OCI-LY7 (cell line): ENCODE results near the gene PPM1A. TPM values are rescaled to one million over a fixed set of nuclear protein-coding genes. Genes with fewer than 3 reads are reported as not detected.

Source experiments
- BruUV-seq: library from RNA; stranded (reverse); fragments of 400-500 nt; replicated peaks from 2 replicates; lab custom pipeline; 2021; lab: Mats Ljungman, UMichigan
- CTCF ChIA-PET: fragments of 300-600 bp; sonication (Branson Sonifier 250); formaldehyde crosslinking; loops from one replicate; lab custom pipeline; 2022; ENCODE audit warnings: antibody characterized with exemption; ENCODE audit not compliant: unreplicated experiment; lab: Charles Lee
- POLR2A ChIA-PET: fragments of 300-600 bp; sonication (Branson Sonifier 250); formaldehyde crosslinking; loops from one replicate; lab custom pipeline; 2022; ENCODE audit warnings: antibody characterized with exemption; lab: Charles Lee
- DNase-seq: peaks from one replicate; pipeline ENCODE4 v3.0.0-alpha.2; 2015; ENCODE audit warnings: low spot score
- H2AFZ ChIP-seq: fragments of 200-600 bp; sonication (generic), shearing (Covaris generic); 2 replicates; pipeline ENCODE4 v1.6.1; 2014; ENCODE audit warnings: mild to moderate bottlenecking, antibody characterized with exemption, low read length, moderate library complexity
- H3K27ac ChIP-seq: fragments of 200-600 bp; sonication (generic); 2 replicates; pipeline ENCODE4 v1.5.1; 2014; ENCODE audit warnings: mixed run types, low read depth, mild to moderate bottlenecking, moderate library complexity, low read length, inconsistent platforms; ENCODE audit not compliant: poor library complexity, severe bottlenecking
- H3K36me3 ChIP-seq: fragments of 200-600 bp; sonication (generic); 2 replicates; pipeline ENCODE4 v1.6.1; 2014; ENCODE audit warnings: mild to moderate bottlenecking, antibody characterized with exemption, low read length, moderate library complexity, mixed read lengths; ENCODE audit not compliant: insufficient read depth
- H3K4me1 ChIP-seq: fragments of 200-600 bp; sonication (generic); 2 replicates; pipeline ENCODE4 v1.5.1; 2014; ENCODE audit warnings: mild to moderate bottlenecking, low read length; ENCODE audit not compliant: insufficient read depth, poor library complexity, severe bottlenecking
- H3K4me2 ChIP-seq: fragments of 200-600 bp; sonication (generic); 2 replicates; pipeline ENCODE4 v1.6.1; 2014; ENCODE audit warnings: mild to moderate bottlenecking, low read length
- H3K4me3 ChIP-seq: fragments of 200-600 bp; sonication (generic); 2 replicates; pipeline ENCODE4 v1.5.1; 2014; ENCODE audit warnings: mild to moderate bottlenecking, low read depth, low read length; ENCODE audit not compliant: poor library complexity, severe bottlenecking
- H3K79me2 ChIP-seq: fragments of 200-600 bp; sonication (generic); 2 replicates; pipeline ENCODE4 v1.6.1; 2016; ENCODE audit warnings: low read depth, mild to moderate bottlenecking, low read length, moderate library complexity, mixed read lengths; ENCODE audit not compliant: insufficient read depth
- H3K9me2 ChIP-seq: fragments of 200-600 bp; sonication (generic); 2 replicates; pipeline ENCODE4 v1.6.1; 2016; ENCODE audit warnings: mild to moderate bottlenecking, low read length, mixed read lengths; ENCODE audit not compliant: insufficient read depth
- H3K9me3 ChIP-seq: fragments of 200-600 bp; sonication (generic); 2 replicates; pipeline ENCODE4 v1.6.1; 2014; ENCODE audit warnings: mild to moderate bottlenecking, mixed run types, low read length, mixed read lengths
- H4K20me1 ChIP-seq: fragments of 200-600 bp; sonication (generic); 2 replicates; pipeline ENCODE4 v1.6.1; 2014; ENCODE audit warnings: mild to moderate bottlenecking, antibody characterized with exemption, low read length, moderate library complexity, mixed read lengths; ENCODE audit not compliant: insufficient read depth
- EZH2phosphoT487 ChIP-seq: fragments of 200-600 bp; sonication (generic); IDR thresholded peaks from 2 replicates; pipeline ENCODE4 v1.6.1; 2018; ENCODE audit warnings: low read depth, borderline replicate concordance, mild to moderate bottlenecking, mixed run types, antibody characterized with exemption, low read length, moderate library complexity, mixed read lengths
- intact Hi-C: fragments of 100-400 bp; cut with micrococcal nuclease; formaldehyde crosslinking; loops from one replicate; pipeline ENCODE4 v1.10.0; 2022; ENCODE audit not compliant: unreplicated experiment
- total RNA-seq, 2 experiments: library from RNA; depleted of rRNA in 1 of 2; stranded (reverse); fragments of >200 nt in 1 of 2; shearing (Covaris generic) in 1 of 2; gene quantifications; 2 replicates each; pipeline ENCODE4 v1.2.3, GENCODE V29; 2014 to 2022
- TF ChIP-seq, protein P1 (sequence below): fragments of 200-600 bp; sonication (generic); conservative IDR thresholded peaks from 2 replicates; pipeline ENCODE4 v1.5.1; 2014; ENCODE audit warnings: mild to moderate bottlenecking, antibody characterized with exemption, low read length, moderate library complexity, mixed read lengths

PPM1A gene
- total RNA-seq, 2 experiments from 2014 or later: 25.4 to 75.1 TPM

DNA sequence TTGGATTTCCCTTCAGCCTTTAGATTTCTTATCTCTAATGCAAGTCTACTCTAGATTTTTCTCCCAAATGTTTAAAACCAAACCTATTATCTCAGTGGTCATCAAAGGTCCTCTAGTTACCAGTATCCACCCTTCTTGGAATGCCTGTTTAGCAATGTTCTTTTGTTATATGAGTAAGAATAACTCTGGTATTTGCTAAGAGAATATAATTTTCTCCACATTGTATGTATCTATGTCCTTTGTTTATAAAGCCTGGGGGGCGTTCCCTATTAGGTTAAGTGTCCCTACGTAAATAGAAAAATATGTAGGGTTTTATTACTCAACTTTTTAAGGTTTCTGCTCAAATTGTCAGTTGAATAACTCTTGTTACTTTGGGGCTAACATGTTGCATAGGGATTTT is 27.3 kb downstream of the PPM1A start:
- H3K79me2 ChIP-seq: peaks cover 99% of the 10 kb centered on the region
- peaks cover 58% of the 10 kb centered on the region for H3K36me3 ChIP-seq
- intact Hi-C loops: no loop called here
- BruUV-seq: no TSS peak
- no peak for DNase-seq
- peaks cover 6% of the 10 kb centered on the region; the same call in 1 of the 2 replicates for H4K20me1 ChIP-seq
- ChIA-PET CTCF (no interaction called here), POLR2A (interaction anchor here (0.6 to 0.8 kb wide), 2 partner anchors 10 to 1282 kb away, joined by 3 to 10 read pairs; no protein-coding TSS in a partner anchor)
- no peak overlapping the region for H3K27ac ChIP-seq
- H3K9me3 ChIP-seq: 0 out of 2 replicates have a peak, but pooled peaks cover 4% of the 10 kb centered on the region
- H3K9me2 ChIP-seq: no peaks in the 10 kb centered on the region
- H2AFZ ChIP-seq: no peak overlapping the region
- TF ChIP-seq, protein P1, sequence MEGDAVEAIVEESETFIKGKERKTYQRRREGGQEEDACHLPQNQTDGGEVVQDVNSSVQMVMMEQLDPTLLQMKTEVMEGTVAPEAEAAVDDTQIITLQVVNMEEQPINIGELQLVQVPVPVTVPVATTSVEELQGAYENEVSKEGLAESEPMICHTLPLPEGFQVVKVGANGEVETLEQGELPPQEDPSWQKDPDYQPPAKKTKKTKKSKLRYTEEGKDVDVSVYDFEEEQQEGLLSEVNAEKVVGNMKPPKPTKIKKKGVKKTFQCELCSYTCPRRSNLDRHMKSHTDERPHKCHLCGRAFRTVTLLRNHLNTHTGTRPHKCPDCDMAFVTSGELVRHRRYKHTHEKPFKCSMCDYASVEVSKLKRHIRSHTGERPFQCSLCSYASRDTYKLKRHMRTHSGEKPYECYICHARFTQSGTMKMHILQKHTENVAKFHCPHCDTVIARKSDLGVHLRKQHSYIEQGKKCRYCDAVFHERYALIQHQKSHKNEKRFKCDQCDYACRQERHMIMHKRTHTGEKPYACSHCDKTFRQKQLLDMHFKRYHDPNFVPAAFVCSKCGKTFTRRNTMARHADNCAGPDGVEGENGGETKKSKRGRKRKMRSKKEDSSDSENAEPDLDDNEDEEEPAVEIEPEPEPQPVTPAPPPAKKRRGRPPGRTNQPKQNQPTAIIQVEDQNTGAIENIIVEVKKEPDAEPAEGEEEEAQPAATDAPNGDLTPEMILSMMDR: no peak
- no peak for TF ChIP-seq EZH2phosphoT487
- no peak overlapping the region for H3K4me3 ChIP-seq
- H3K4me1 ChIP-seq: peaks cover 24% of the 10 kb centered on the region
- no peak overlapping the region for H3K4me2 ChIP-seq

DNA sequence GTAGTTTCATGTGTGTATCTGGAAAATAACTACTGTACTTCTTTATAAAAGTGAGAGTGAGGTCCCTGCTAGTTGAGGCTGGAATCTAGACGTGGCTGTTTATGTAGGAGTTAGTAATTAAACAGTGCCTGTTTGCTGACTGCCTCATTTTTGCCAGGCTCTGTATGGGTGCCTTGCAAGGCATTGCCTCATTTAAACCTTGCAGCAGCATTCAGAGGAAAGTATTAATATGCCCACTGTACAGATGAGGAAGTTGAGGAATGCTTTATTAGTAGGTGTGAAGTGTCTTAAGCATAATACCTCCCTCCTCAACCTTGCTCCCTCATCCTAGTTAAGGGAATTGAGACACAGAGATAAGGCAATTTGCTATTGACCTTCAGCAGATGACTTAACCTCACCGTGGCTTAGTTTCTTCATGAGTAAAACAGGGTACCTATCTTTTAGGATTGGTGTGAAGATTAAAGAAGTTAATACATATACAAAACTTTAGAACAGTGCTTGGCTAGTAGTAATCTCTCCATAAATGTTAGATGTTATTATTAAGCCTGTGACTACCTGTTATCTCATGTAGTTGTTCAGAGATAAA is 28.7 kb downstream of the PPM1A start:
- no TSS peak for BruUV-seq
- POLR2A ChIA-PET: interaction anchor here (0.6 to 1.1 kb wide), 2 partner anchors 8 to 25 kb away, joined by 3 read pairs; no protein-coding TSS in a partner anchor
- DNase-seq: no peak
- Histone ChIP-seq H3K9me2 (no peaks in the 10 kb centered on the region), H2AFZ (no peak overlapping the region), H3K4me1 (peaks cover 23% of the 10 kb centered on the region), H4K20me1 (peaks cover 6% of the 10 kb centered on the region; the same call in 1 of the 2 replicates), H3K36me3 (peaks cover 57% of the 10 kb centered on the region), H3K27ac (no peak overlapping the region), H3K9me3 (0 out of 2 replicates have a peak, but pooled peaks cover 4% of the 10 kb centered on the region), H3K4me2 (no peak overlapping the region), H3K4me3 (no peak overlapping the region), H3K79me2 (peaks cover 95% of the 10 kb centered on the region)
- TF ChIP-seq, protein P1: no peak
- TF ChIP-seq EZH2phosphoT487: no peak
- CTCF ChIA-PET: no interaction called here
- intact Hi-C loops: no loop called here

DNA sequence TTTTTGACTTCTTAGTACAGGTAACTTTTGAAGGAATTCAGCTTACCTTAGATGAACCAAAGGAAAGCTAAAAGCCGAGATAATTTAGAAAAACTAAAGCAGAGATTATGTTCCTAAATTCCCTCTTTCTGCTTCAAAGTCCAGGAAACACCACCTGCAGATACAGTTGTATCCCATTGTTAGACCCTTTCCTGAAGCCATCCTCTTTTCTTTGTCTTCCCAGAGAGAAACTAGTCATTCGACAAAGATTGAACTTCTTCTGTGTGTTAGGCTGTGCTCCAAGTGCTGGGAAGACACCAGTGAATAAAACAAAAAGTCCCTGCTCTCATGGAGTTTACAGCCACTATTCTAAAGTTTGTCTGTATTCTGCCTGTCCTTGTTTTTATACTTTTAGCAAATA is 29.3 kb downstream of the PPM1A start:
- no TSS peak for BruUV-seq
- Histone ChIP-seq H4K20me1 (peaks cover 6% of the 10 kb centered on the region; the same call in 1 of the 2 replicates), H3K9me3 (0 out of 2 replicates have a peak, but pooled peaks cover 4% of the 10 kb centered on the region), H3K4me3 (no peak overlapping the region), H3K4me2 (no peak overlapping the region), H3K4me1 (peaks cover 17% of the 10 kb centered on the region), H2AFZ (no peak overlapping the region), H3K27ac (no peak overlapping the region), H3K36me3 (peaks cover 59% of the 10 kb centered on the region), H3K9me2 (no peaks in the 10 kb centered on the region), H3K79me2 (peaks cover 95% of the 10 kb centered on the region)
- DNase-seq: no peak
- intact Hi-C loops: no loop called here
- ChIA-PET CTCF (no interaction called here), POLR2A (interaction anchor here (0.6 to 1.1 kb wide), 2 partner anchors 8 to 24 kb away, joined by 3 read pairs; no protein-coding TSS in a partner anchor)
- TF ChIP-seq, protein P1: no peak
- no peak for TF ChIP-seq EZH2phosphoT487
